MM.1S (cell line): ENCODE data around the gene ADAMTS2.

Experiments
- DNase-seq: peaks from one replicate; pipeline ENCODE4 v3.0.0-alpha.2; 2015
- H2AFZ ChIP-seq: fragments of 300-600 bp; sonication (generic); 2 replicates; pipeline ENCODE4 v1.6.0; 2016; ENCODE audit warnings: antibody characterized with exemption, low read length
- H3F3A ChIP-seq: fragments of 300-600 bp; sonication (generic); 2 replicates; pipeline ENCODE4 v1.6.1; 2016; ENCODE audit warnings: mild to moderate bottlenecking, antibody characterized with exemption, low read length, moderate library complexity, mixed read lengths; ENCODE audit not compliant: insufficient read depth
- H3K27ac ChIP-seq: fragments of 300-600 bp; sonication (generic); 2 replicates; pipeline ENCODE4 v1.5.1; 2016; ENCODE audit warnings: mild to moderate bottlenecking, low read length
- H3K27me3 ChIP-seq: fragments of 300-600 bp; sonication (generic); replicated peaks from 2 replicates; pipeline ENCODE4 v1.6.0; 2016; ENCODE audit warnings: low read length; ENCODE audit not compliant: insufficient read depth
- H3K36me3 ChIP-seq: fragments of 300-600 bp; sonication (generic); replicated peaks from 2 replicates; pipeline ENCODE4 v1.6.1; 2016; ENCODE audit warnings: mild to moderate bottlenecking, low read length, mixed read lengths; ENCODE audit not compliant: insufficient read depth
- H3K4me1 ChIP-seq: fragments of 300-600 bp; sonication (generic); 2 replicates; pipeline ENCODE4 v1.6.1; 2016; ENCODE audit warnings: low read length, mixed read lengths
- H3K4me2 ChIP-seq: fragments of 300-600 bp; sonication (generic); 2 replicates; pipeline ENCODE4 v1.6.0; 2016; ENCODE audit warnings: low read depth, low read length
- H3K4me3 ChIP-seq: fragments of 300-600 bp; sonication (generic); 2 replicates; pipeline ENCODE4 v1.5.1; 2016; ENCODE audit warnings: low read length, mixed read lengths
- H3K79me2 ChIP-seq: fragments of 300-600 bp; sonication (generic); 2 replicates; pipeline ENCODE4 v1.6.1; 2016; ENCODE audit warnings: mixed run types, low read length, mixed read lengths
- H3K9ac ChIP-seq: fragments of 300-600 bp; sonication (generic); 2 replicates; pipeline ENCODE4 v1.6.1; 2016; ENCODE audit warnings: low read length, mixed read lengths
- H3K9me2 ChIP-seq: fragments of 300-600 bp; sonication (generic); replicated peaks from 2 replicates; pipeline ENCODE4 v1.6.1; 2016; ENCODE audit warnings: mild to moderate bottlenecking, low read length, mixed read lengths; ENCODE audit not compliant: insufficient read depth
- H3K9me3 ChIP-seq: fragments of 300-600 bp; sonication (generic); replicated peaks from 2 replicates; pipeline ENCODE4 v1.6.1; 2016; ENCODE audit warnings: mild to moderate bottlenecking, low read length, mixed read lengths; ENCODE audit not compliant: insufficient read depth
- H4K20me1 ChIP-seq: fragments of 300-600 bp; sonication (generic); 2 replicates; pipeline ENCODE4 v1.6.1; 2016; ENCODE audit warnings: mild to moderate bottlenecking, low read length, moderate library complexity, mixed read lengths; ENCODE audit not compliant: insufficient read depth
- EZH2 ChIP-seq: fragments of 300-600 bp; sonication (generic); optimal IDR thresholded peaks from 2 replicates; pipeline ENCODE3; 2017; ENCODE audit warnings: low read depth, mild to moderate bottlenecking, antibody characterized with exemption, low read length, mixed read lengths
- EZH2phosphoT487 ChIP-seq: fragments of 300-600 bp; sonication (generic); IDR thresholded peaks from 2 replicates; pipeline ENCODE4 v1.6.1; 2018; ENCODE audit warnings: antibody characterized with exemption, low read length
- TF ChIP-seq, protein P1 (sequence below): fragments of 300-600 bp; sonication (generic); IDR thresholded peaks from 2 replicates; pipeline ENCODE4 v1.5.1; 2016; ENCODE audit warnings: antibody characterized with exemption, low read length, mixed read lengths

The ADAMTS2 gene

DNA sequence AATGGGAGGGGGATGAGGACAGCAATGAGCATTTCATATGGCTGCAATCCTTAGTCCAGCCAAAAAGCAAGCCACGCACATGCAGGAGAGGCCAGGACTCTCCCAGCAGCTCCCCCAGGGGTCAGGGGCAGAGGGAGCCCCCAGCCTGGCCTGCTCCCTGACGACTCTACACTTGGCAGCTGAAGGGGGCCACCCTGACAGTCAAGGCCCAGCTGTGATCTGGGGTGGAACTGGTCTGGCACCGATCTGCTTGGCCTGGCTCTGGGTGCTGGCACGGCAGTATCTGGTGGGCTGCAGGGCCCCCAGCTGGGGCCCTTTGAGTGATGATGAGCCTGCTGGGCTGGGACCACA is 118.1 kb downstream of the ADAMTS2 start:
- Histone ChIP-seq H2AFZ (no peak overlapping the region), H3K27ac (no peak overlapping the region), H3K4me2 (no peak overlapping the region), H3K4me3 (no peak overlapping the region), H3K9ac (no peak overlapping the region), H3F3A (no peaks in the 10 kb centered on the region), H4K20me1 (no peaks in the 10 kb centered on the region), H3K79me2 (no peaks in the 10 kb centered on the region), H3K27me3 (peaks cover 28% of the 10 kb centered on the region), H3K9me2 (no peaks in the 10 kb centered on the region), H3K4me1 (no peaks in the 10 kb centered on the region), H3K36me3 (no peaks in the 10 kb centered on the region), H3K9me3 (no peaks in the 10 kb centered on the region)
- TF ChIP-seq EZH2 (no peak), EZH2phosphoT487 (no peak)
- TF ChIP-seq, protein P1, sequence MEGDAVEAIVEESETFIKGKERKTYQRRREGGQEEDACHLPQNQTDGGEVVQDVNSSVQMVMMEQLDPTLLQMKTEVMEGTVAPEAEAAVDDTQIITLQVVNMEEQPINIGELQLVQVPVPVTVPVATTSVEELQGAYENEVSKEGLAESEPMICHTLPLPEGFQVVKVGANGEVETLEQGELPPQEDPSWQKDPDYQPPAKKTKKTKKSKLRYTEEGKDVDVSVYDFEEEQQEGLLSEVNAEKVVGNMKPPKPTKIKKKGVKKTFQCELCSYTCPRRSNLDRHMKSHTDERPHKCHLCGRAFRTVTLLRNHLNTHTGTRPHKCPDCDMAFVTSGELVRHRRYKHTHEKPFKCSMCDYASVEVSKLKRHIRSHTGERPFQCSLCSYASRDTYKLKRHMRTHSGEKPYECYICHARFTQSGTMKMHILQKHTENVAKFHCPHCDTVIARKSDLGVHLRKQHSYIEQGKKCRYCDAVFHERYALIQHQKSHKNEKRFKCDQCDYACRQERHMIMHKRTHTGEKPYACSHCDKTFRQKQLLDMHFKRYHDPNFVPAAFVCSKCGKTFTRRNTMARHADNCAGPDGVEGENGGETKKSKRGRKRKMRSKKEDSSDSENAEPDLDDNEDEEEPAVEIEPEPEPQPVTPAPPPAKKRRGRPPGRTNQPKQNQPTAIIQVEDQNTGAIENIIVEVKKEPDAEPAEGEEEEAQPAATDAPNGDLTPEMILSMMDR: no peak
- DNase-seq: no peak

DNA sequence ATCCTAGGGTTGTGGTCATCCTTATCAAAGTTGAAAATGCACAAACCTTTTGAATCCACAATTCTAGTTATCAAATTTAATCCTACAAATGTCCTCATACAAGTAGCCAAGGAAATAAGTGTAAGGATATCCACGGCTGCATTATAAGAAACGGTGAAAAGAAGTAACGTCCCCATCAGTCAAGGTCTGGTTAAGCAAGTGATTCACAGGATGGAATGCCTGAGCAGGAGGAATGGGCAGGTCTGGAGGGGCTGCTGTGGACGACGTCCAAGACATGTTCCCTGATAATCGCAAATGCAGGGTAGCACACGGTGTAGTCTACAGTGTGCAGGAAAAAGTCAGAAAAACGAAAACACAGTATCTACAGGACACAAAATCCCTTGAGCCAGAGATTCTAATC is 118.6 kb downstream of the ADAMTS2 start:
- Histone ChIP-seq H3K36me3 (no peaks in the 10 kb centered on the region), H3K4me2 (no peak overlapping the region), H3F3A (no peaks in the 10 kb centered on the region), H3K9ac (no peak overlapping the region), H4K20me1 (no peaks in the 10 kb centered on the region), H3K4me3 (no peak overlapping the region), H3K9me2 (no peaks in the 10 kb centered on the region), H3K4me1 (no peaks in the 10 kb centered on the region), H3K79me2 (no peaks in the 10 kb centered on the region), H2AFZ (no peak overlapping the region), H3K27ac (no peak overlapping the region), H3K27me3 (peaks cover 23% of the 10 kb centered on the region), H3K9me3 (no peaks in the 10 kb centered on the region)
- DNase-seq: no peak
- TF ChIP-seq, protein P1: no peak
- TF ChIP-seq EZH2phosphoT487: no peak

- no peak overlapping the region for H3K4me3 ChIP-seq
- H3K9ac ChIP-seq: no peak overlapping the region
- no peak for DNase-seq
- H3K36me3 ChIP-seq: no peaks in the 10 kb centered on the region
- no peaks in the 10 kb centered on the region for H4K20me1 ChIP-seq
- H3K27me3 ChIP-seq: peaks cover 14% of the 10 kb centered on the region
- no peaks in the 10 kb centered on the region for H3K79me2 ChIP-seq
- H3K9me2 ChIP-seq: no peaks in the 10 kb centered on the region
- no peak overlapping the region for H3K4me2 ChIP-seq
- TF ChIP-seq EZH2phosphoT487 (no peak), EZH2 (no peak)
- TF ChIP-seq, protein P1: no peak
- H3K4me1 ChIP-seq: no peaks in the 10 kb centered on the region
- no peaks in the 10 kb centered on the region for H3F3A ChIP-seq
- H3K27ac ChIP-seq: no peak overlapping the region
- no peak overlapping the region for H2AFZ ChIP-seq
- no peaks in the 10 kb centered on the region for H3K9me3 ChIP-seq
Observed at GRCh38 chr5:179225387-179225786, 119.9 kb downstream of the ADAMTS2 start.
